Suprapubic skin (tissue), 4 donors: Measurements from ENCODE around the gene RPGRIP1. TPM values are rescaled to one million over a fixed set of nuclear protein-coding genes. Genes with fewer than 3 reads are reported as not detected.

Experiments used
- DNase-seq, 2 donors: peaks; one replicate each; pipeline ENCODE4 v3.0.0-alpha.2; 2019; ENCODE audit warnings: low spot score in 2 of 2
- H3K27ac ChIP-seq: fragments of 200-600 bp; sonication (generic); one replicate; pipeline ENCODE4 v1.5.1; 2019
- H3K27me3 ChIP-seq: fragments of 200-600 bp; sonication (generic); one replicate; pipeline ENCODE4 v1.5.1; 2019
- H3K36me3 ChIP-seq: fragments of 200-600 bp; sonication (generic); one replicate; pipeline ENCODE4 v1.5.1; 2019
- H3K4me1 ChIP-seq: fragments of 200-600 bp; sonication (generic); one replicate; pipeline ENCODE4 v1.5.1; 2019
- H3K4me3 ChIP-seq: fragments of 200-600 bp; sonication (generic); one replicate; pipeline ENCODE4 v1.5.1; 2019; ENCODE audit warnings: mild to moderate bottlenecking
- H3K9me3 ChIP-seq: fragments of 200-600 bp; sonication (generic); one replicate; pipeline ENCODE4 v1.5.1; 2019
- CTCF ChIP-seq, 2 donors: fragments of 200-600 bp in 1 of 2; fragments of 450-650 bp in 1 of 2; sonication (generic) in 1 of 2; IDR thresholded peaks; one replicate each; pipeline ENCODE4 v1.5.1; 2016 to 2019; ENCODE audit warnings: antibody characterized with exemption in 2 of 2, mild to moderate bottlenecking in 1 of 2, moderate library complexity in 1 of 2
- EP300 ChIP-seq: sonication (generic); formaldehyde crosslinking; IDR thresholded peaks from one replicate; pipeline ENCODE4 v1.6.1; 2017; ENCODE audit warnings: antibody characterized with exemption
- POLR2A ChIP-seq, 2 donors: fragments of 450-650 bp; IDR thresholded peaks; one replicate each; pipeline ENCODE4 v1.6.1; 2017; ENCODE audit warnings: antibody characterized with exemption in 2 of 2, mild to moderate bottlenecking in 2 of 2, moderate library complexity in 2 of 2
- POLR2AphosphoS5 ChIP-seq, 3 donors: sonication (generic); formaldehyde crosslinking; IDR thresholded peaks; one replicate each; pipeline ENCODE4 v1.6.1; 2017; ENCODE audit warnings: antibody characterized with exemption in 3 of 3
- WGBS: methylation state at CpG from one replicate; pipeline ENCODE4 v1.1.5; 2018; 5-methylcytosine and 5-hydroxymethylcytosine counted together
- total RNA-seq, 4 donors: library from RNA; depleted of rRNA; stranded (reverse); fragments of >200 nt; gene quantifications; one replicate each; pipeline ENCODE4 v1.1.0, GENCODE V29; 2016

The RPGRIP1 gene
- total RNA-seq, 4 donors from 2014 or later: not detected

- Histone ChIP-seq H3K36me3 (peaks cover 58% of the 10 kb centered on the region), H3K4me3 (no peak overlapping the region), H3K9me3 (no peaks in the 10 kb centered on the region), H3K27me3 (no peaks in the 10 kb centered on the region), H3K4me1 (peaks cover 53% of the 10 kb centered on the region), H3K27ac (no peak overlapping the region)
- TF ChIP-seq POLR2AphosphoS5 (IDR thresholded peaks at IDR 0.05): no peak
- TF ChIP-seq CTCF (IDR thresholded peaks at IDR 0.05): no peak
- no peak for TF ChIP-seq EP300
- no peak for TF ChIP-seq POLR2A (IDR thresholded peaks at IDR 0.05)
- DNase-seq: no peak
- 95% methylated on average over 10 of the region's 10 CpGs for WGBS
These were observed 23.1 kb upstream of the RPGRIP1 start for GRCh38 chr14:21256539-21257393.

- Histone ChIP-seq H3K27ac (no peak overlapping the region), H3K4me1 (peaks cover 56% of the 10 kb centered on the region), H3K27me3 (no peaks in the 10 kb centered on the region), H3K4me3 (no peak overlapping the region), H3K36me3 (peaks cover 60% of the 10 kb centered on the region), H3K9me3 (no peaks in the 10 kb centered on the region)
- TF ChIP-seq CTCF (IDR thresholded peaks at IDR 0.05) (no peak), POLR2AphosphoS5 (IDR thresholded peaks at IDR 0.05) (no peak), EP300 (no peak), POLR2A (IDR thresholded peaks at IDR 0.05) (no peak)
- no peak for DNase-seq
- WGBS: 28% methylated on average over 7 of the region's 7 CpGs
These were observed 22.4 kb upstream of the RPGRIP1 start for GRCh38 chr14:21257394-21257909.

- no peak for DNase-seq
- no peak overlapping the region for H3K4me3 ChIP-seq
- 89% methylated on average over 10 of the region's 10 CpGs for WGBS
- no peaks in the 10 kb centered on the region for H3K27me3 ChIP-seq
- H3K4me1 ChIP-seq: peaks cover 62% of the 10 kb centered on the region
- H3K9me3 ChIP-seq: no peaks in the 10 kb centered on the region
- H3K27ac ChIP-seq: no peak overlapping the region
- TF ChIP-seq CTCF (IDR thresholded peaks at IDR 0.05) (no peak), EP300 (no peak), POLR2A (IDR thresholded peaks at IDR 0.05) (no peak), POLR2AphosphoS5 (IDR thresholded peaks at IDR 0.05) (no peak)
- H3K36me3 ChIP-seq: peaks cover 59% of the 10 kb centered on the region
These were observed 21.6 kb upstream of the RPGRIP1 start for GRCh38 chr14:21258005-21258888.

- H3K4me3 ChIP-seq: no peak overlapping the region
- DNase-seq: no peak
- H3K36me3 ChIP-seq: peaks cover 61% of the 10 kb centered on the region
- TF ChIP-seq POLR2A (IDR thresholded peaks at IDR 0.05) (no peak), CTCF (IDR thresholded peaks at IDR 0.05) (no peak), POLR2AphosphoS5 (IDR thresholded peaks at IDR 0.05) (no peak), EP300 (no peak)
- no peaks in the 10 kb centered on the region for H3K27me3 ChIP-seq
- peaks cover 71% of the 10 kb centered on the region for H3K4me1 ChIP-seq
- 81% methylated on average over 5 of the region's 5 CpGs for WGBS
- no peak overlapping the region for H3K27ac ChIP-seq
- H3K9me3 ChIP-seq: no peaks in the 10 kb centered on the region
These were observed 20.7 kb upstream of the RPGRIP1 start for GRCh38 chr14:21258889-21259787.
